GM12872 (cell line): Measurements from ENCODE around the gene GPX4.

Experiments
- TF ChIP-seq, protein P1 (sequence below): IDR thresholded peaks from 3 replicates; pipeline ENCODE4 v1.5.1; 2011; ENCODE audit warnings: low read depth, mild to moderate bottlenecking, low read length, moderate library complexity; ENCODE audit not compliant: insufficient read depth

The GPX4 gene

DNA sequence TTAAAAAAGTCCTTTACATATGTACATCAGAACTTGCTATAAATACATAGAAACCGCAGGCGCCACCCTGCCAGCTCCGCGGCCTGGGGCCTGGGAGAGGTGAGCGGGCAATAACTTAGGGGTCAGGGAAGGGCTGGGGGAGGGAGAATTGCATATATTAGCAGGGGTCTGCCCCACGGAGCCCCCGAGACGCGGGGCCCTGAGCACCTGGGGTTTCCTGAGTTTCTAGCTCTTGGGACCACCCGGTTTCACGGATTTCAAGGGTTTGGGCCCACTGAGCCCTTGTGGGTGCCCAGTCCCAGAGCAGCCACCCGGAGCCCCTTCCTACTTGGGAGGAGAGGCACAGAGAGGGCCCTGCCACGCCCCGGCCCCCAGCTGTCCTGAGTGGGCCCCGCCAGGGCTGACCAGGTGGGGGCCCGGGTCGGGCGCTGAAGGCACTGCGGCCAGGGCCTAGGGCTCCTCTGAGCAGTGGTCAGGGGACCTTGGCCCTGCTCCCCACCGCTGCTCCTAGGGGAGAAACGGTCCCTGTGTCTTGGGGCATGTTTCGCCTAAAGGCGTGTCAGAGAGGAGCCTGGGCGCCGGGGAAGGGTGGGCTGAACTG, 4.0 kb downstream of the GPX4 start:
- TF ChIP-seq, protein P1, sequence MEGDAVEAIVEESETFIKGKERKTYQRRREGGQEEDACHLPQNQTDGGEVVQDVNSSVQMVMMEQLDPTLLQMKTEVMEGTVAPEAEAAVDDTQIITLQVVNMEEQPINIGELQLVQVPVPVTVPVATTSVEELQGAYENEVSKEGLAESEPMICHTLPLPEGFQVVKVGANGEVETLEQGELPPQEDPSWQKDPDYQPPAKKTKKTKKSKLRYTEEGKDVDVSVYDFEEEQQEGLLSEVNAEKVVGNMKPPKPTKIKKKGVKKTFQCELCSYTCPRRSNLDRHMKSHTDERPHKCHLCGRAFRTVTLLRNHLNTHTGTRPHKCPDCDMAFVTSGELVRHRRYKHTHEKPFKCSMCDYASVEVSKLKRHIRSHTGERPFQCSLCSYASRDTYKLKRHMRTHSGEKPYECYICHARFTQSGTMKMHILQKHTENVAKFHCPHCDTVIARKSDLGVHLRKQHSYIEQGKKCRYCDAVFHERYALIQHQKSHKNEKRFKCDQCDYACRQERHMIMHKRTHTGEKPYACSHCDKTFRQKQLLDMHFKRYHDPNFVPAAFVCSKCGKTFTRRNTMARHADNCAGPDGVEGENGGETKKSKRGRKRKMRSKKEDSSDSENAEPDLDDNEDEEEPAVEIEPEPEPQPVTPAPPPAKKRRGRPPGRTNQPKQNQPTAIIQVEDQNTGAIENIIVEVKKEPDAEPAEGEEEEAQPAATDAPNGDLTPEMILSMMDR, result no peak

DNA sequence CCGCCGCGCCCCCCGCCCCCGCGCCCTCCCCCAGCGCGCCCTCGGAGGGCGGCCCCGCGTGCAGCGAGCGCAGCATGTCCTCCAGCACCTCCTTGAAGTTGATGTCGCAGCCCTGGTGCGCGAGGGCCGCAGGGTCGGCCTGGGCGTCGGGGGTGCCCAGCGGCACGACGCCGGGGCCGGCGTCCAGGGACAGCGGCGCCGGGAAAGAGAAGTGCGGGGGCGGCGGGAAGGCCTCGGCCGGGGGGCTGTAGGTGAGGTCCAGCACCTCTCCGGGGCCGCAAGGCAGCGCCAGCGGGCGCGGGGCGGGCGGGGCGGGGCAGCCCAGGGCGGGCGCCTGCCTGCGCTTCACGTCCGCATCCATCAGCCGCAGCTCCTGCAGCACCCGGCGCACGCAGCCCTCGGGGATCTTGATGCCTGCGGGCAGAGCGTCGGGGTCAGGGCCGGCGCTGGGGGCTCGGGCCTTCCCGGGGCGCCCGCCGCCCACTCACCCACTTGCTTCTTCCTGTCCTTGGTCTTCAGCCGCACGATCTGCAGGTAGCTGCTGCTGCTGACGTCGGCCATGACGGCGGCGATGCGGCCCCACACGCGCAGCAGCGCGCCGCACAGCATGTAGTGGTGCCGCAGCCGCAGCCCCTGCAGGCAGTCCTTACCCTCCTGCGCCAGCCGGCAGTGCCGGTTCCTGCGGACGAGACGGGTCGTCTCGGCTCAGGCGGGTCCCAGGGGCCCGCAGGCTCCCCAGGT, 4.7 kb downstream of the GPX4 start:
- TF ChIP-seq, protein P1, result no peak

DNA sequence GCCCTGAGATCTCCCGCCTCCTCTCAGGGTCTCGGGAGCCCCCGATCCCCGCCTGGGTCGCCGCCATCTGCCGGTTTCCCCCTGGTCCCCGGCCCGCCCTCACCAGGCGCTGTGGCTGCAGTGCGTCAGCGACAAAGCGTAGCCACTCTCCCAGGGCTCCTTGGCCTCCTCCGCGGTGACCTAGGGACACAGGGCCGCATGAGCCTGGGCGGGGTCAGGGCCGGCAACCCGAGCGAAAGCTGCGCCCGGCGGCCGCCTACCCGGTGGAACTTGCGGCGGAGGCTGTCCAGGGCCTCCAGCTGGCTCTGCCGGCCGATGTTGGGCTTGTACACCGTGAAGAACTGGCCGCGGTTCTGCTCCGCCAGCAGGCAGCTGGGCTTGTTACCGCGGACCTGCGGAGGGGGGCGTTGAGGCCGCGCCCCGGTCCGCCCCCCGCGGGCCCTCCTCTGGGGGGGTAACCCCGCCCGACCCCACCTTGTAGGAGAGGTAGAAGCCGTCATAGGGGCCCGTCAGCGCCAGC, 5.3 kb downstream of the GPX4 start:
- TF ChIP-seq, protein P1, result no peak

DNA sequence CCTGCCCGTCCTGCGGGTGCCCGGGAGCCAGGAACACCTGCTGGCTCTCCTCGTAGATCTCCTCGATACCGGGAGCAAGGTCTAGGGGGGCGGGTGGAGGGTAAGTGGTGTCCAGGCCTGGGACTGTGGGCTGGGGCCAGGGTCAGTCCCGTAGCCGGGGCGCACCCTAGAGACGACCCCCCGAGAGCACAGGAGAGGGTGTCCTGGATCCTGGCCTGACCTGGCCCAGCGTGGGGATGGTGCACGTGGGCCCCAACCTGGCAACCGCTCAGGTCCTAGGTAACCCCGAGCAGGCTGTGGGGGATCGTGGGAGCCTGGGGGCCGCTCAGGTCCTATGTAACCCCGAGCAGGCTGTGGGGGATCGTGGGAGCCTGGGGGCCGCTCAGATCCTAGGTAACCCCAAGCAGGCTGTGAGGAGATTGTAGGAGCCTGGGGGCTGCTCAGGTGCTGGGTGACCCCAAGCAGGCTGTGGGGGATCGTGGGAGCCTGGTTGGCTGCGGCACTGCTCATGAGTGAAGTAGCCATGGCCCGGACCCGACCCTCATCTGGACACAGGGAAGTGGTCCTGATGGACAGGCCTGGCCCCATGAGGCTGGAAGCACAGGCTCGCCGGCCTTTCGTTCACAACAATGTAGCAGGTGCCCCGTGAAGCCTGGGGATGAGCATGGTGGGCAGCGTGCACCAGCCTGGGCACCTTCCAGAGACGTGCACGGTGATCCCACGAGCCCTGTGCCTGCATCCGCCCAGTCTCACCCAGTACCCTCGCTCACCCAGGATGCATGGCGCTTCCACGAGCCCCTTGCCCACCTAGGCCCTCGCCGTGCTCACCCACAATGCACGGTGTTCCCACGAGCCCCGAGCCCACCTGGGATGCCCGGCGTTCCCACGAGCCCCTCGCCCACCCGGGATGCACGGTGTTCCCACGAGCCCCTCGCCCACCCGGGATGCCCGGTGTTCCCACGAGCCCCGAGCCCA, 6.2 kb downstream of the GPX4 start:
- TF ChIP-seq, protein P1, result no peak

DNA sequence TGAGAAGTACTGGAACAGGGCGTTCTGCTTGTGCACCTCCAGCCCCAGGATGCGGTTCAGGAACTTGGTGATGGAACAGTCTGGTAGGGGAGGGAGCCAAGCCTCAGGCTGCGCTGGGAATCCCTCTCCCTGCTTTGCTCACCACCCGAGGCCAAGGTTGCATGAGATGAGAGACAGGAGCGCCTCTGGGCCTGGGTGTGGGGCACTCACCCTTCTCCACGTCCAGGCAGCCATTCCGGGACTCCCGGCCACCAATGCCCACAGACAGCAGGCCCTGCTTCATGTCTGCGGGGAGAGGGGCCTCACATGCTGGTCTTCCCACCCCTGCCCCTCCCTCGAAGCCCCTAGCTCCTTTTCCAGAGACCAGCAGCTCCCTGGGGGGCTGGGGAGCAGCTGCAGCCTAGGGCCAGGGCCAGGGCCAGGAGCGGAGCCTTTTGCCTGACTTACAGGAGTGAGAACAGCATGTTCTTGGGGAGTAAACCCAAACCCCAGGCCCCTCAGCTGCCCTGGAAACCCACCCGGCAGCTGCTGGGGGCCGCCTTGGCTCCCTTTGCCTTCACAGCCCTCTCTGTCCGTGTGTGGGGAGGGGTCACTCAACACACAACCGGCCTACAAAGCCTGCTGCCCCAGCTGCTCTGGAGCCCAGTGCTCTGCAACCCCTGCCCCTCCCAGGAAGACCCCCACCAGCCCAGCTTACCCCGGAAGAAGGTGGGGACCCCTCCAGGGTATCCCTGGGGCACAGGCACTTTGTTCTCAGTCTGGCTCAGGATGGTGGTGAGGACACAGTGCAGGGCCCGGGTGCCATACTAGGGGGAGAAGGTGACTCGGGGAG, 7.2 kb downstream of the GPX4 start:
- TF ChIP-seq, protein P1, result no peak

DNA sequence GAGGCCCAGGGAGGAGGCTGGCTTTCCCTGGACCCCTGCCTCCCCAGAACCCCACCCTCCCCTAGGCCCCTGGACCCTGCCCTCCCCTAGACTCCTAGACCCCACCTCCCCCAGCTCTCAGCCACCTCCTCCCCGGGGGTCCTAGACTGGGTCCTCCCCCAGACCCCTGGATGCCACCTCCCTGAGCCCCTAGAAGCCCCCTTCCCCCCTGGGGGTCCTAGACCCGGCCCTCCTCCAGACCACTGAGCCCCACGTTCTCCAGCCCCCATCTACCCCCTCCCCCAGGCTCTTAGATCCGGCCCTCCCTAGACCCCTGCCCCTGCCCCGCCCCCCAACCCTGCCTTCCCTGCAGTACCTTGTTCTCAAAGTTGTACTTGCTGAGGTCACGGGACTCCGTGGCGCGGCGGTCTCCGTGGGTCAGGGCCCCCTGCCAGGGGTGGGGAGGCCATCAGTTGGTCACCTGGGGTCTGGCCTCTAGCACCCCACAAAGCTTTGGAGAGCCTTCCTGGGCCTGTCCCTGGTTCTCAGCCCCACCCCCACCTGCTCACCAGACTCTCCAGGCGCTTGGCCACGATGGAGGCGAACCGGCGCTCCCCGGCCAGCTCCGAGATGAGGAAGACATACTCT, 8.0 kb downstream of the GPX4 start:
- TF ChIP-seq, protein P1, result no peak
